Natural killer cell (primary cell): ENCODE results near the gene PTGS2. TPM values are rescaled to one million over a fixed set of nuclear protein-coding genes. Genes with fewer than 3 reads are reported as not detected.

Experiments
- ATAC-seq, 3 donors: fragments of 150-1000 bp in 2 of 3; fragments of 200-7000 bp in 1 of 3; cut with Tn5 transposase; 1 replicate in 1 of 3; 2 replicates in 2 of 3; pipeline ENCODE4 v1.10.0; 2021; ENCODE audit warnings: mild to moderate bottlenecking in 2 of 3, moderate library complexity in 2 of 3
- DNase-seq, 2 donors: peaks; one replicate each; pipeline versions ENCODE4 v3.0.0 to v3.0.0-alpha.2; 2013 to 2021; ENCODE audit warnings: mixed read lengths in 1 of 2
- H3K27ac ChIP-seq: one replicate; pipeline ENCODE4 v1.5.1; 2013; ENCODE audit warnings: mild to moderate bottlenecking, low read length
- H3K27me3 ChIP-seq: one replicate; pipeline ENCODE4 v1.6.1; 2013; ENCODE audit warnings: low read length; ENCODE audit not compliant: control insufficient read depth, insufficient read depth
- H3K36me3 ChIP-seq: one replicate; pipeline ENCODE4 v1.6.1; 2013; ENCODE audit warnings: low read length; ENCODE audit not compliant: control insufficient read depth, insufficient read depth
- H3K4me1 ChIP-seq: one replicate; pipeline ENCODE4 v1.6.1; 2013; ENCODE audit warnings: low read length; ENCODE audit not compliant: control insufficient read depth, insufficient read depth
- H3K4me3 ChIP-seq: one replicate; pipeline ENCODE4 v1.5.1; 2013; ENCODE audit warnings: low read length
- H3K9me3 ChIP-seq: one replicate; pipeline ENCODE4 v1.6.1; 2013; ENCODE audit warnings: low read length; ENCODE audit not compliant: control insufficient read depth, insufficient read depth
- H3K27ac Mint-ChIP-seq, 2 donors: one replicate each; pipeline ENCODE4 v1.8.0; 2022; ENCODE audit warnings: mild to moderate bottlenecking in 2 of 2, mixed read lengths in 2 of 2, moderate library complexity in 1 of 2
- H3K27me3 Mint-ChIP-seq, 2 donors: one replicate each; pipeline ENCODE4 v1.8.0; 2022; ENCODE audit warnings: low read depth in 2 of 2, mixed read lengths in 2 of 2
- H3K36me3 Mint-ChIP-seq: one replicate; pipeline ENCODE4 v1.8.0; 2022; ENCODE audit warnings: mixed read lengths
- H3K4me1 Mint-ChIP-seq, 2 donors: one replicate each; pipeline ENCODE4 v1.8.0; 2022; ENCODE audit warnings: mixed read lengths in 2 of 2
- H3K4me3 Mint-ChIP-seq: one replicate; pipeline ENCODE4 v1.8.0; 2022; ENCODE audit warnings: mild to moderate bottlenecking, moderate library complexity, mixed read lengths
- H3K9me3 Mint-ChIP-seq, 2 donors: one replicate each; pipeline ENCODE4 v1.8.0; 2022; ENCODE audit warnings: mixed read lengths in 2 of 2
- WGBS: methylation state at CpG from one replicate; pipeline ENCODE4 v1.1.7; 2013; ENCODE audit warnings: missing lambda C conversion rate; ENCODE audit not compliant: insufficient coverage; 5-methylcytosine and 5-hydroxymethylcytosine counted together
- intact Hi-C: fragments of 100-400 bp; cut with micrococcal nuclease; formaldehyde crosslinking; loops from one replicate; pipeline ENCODE4 v1.14.2; 2022
- total RNA-seq, 4 donors: library from RNA; stranded (reverse); fragments of 120-200 nt in 1 of 4; gene quantifications; one replicate each; pipeline versions ENCODE4 v1.2.3 to v1.2.4, GENCODE V29; 2013 to 2022
- TF ChIP-seq, protein P1 (sequence below): fragments of 200-600 bp; IDR thresholded peaks from one replicate; pipeline ENCODE4 v1.8.0; 2022; ENCODE audit warnings: antibody characterized with exemption

PTGS2 gene
- total RNA-seq, 3 donors from 2014 or later (not counting 1 experiment from before 2014, with no cell fraction given) = 4.0 to 32.8 (median 6.9) TPM

DNA sequence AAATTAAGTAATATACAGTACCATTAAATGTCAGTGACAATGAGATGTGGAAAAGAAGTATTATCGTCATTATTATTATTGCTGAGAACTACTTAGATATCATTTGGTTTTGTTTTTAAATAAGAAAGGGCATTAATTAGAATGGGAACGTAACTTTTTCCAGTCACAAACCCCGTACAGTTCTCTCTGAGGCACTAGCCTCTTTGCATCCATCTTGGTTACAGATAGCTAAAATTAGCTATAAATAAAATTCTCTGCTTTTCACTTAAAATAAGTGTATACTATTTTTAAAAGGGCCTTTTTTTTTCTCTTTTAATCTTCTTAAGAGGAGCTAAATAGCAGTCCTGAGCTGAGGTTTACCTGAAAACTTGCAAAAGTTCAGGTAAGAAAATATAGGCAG, 7.6 kb downstream of the PTGS2 start:
- Mint-ChIP-seq H3K4me3 (no peak overlapping the region), H3K27ac (no peak overlapping the region), H3K9me3 (peaks cover 0 to 8% of the 10 kb centered on the region in 2 donors), H3K36me3 (no peaks in the 10 kb centered on the region), H3K27me3 (no peaks in the 10 kb centered on the region), H3K4me1 (no peaks in the 10 kb centered on the region)
- intact Hi-C loops = no loop called here
- DNase-seq (no peak), ATAC-seq (no peak)
- TF ChIP-seq, protein P1, sequence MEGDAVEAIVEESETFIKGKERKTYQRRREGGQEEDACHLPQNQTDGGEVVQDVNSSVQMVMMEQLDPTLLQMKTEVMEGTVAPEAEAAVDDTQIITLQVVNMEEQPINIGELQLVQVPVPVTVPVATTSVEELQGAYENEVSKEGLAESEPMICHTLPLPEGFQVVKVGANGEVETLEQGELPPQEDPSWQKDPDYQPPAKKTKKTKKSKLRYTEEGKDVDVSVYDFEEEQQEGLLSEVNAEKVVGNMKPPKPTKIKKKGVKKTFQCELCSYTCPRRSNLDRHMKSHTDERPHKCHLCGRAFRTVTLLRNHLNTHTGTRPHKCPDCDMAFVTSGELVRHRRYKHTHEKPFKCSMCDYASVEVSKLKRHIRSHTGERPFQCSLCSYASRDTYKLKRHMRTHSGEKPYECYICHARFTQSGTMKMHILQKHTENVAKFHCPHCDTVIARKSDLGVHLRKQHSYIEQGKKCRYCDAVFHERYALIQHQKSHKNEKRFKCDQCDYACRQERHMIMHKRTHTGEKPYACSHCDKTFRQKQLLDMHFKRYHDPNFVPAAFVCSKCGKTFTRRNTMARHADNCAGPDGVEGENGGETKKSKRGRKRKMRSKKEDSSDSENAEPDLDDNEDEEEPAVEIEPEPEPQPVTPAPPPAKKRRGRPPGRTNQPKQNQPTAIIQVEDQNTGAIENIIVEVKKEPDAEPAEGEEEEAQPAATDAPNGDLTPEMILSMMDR = no peak
- H3K36me3 ChIP-seq = no peaks in the 10 kb centered on the region
- H3K27me3 ChIP-seq = no peaks in the 10 kb centered on the region
- no peaks in the 10 kb centered on the region for H3K4me1 ChIP-seq
- no peak overlapping the region for H3K27ac ChIP-seq
- no peaks in the 10 kb centered on the region for H3K9me3 ChIP-seq
- WGBS = 100% methylated on average over 1 of the region's 3 CpGs
- H3K4me3 ChIP-seq = no peak overlapping the region

DNA sequence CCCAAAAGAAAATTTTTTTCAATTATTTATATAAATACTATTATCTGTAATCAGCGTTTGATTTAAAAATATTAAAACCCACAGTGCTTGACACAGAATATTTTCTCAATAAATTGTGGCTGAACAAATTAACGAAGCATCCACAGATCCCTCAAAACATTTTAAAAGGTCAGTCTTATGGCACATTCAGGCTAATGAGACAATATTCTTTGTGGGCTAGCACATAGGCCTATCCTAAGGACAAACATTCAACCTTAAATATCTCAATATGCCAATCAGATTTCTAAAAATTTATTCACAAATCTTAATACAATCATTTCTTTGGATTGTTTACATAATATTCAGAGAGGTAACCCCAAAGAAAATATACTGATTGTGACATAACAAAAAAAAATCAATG, 8.1 kb downstream of the PTGS2 start:
- no peak for ATAC-seq
- Histone ChIP-seq H3K27me3 (no peaks in the 10 kb centered on the region), H3K4me1 (no peaks in the 10 kb centered on the region), H3K9me3 (no peaks in the 10 kb centered on the region), H3K36me3 (no peaks in the 10 kb centered on the region), H3K27ac (no peak overlapping the region), H3K4me3 (no peak overlapping the region)
- Mint-ChIP-seq H3K27me3 (no peaks in the 10 kb centered on the region), H3K27ac (no peak overlapping the region), H3K4me3 (no peak overlapping the region), H3K36me3 (no peaks in the 10 kb centered on the region), H3K9me3 (peaks cover 0 to 8% of the 10 kb centered on the region in 2 donors), H3K4me1 (no peaks in the 10 kb centered on the region)
- DNase-seq = no peak
- 83% methylated on average over 2 of the region's 2 CpGs for WGBS
- TF ChIP-seq, protein P1 = no peak
- intact Hi-C loops = no loop called here

DNA sequence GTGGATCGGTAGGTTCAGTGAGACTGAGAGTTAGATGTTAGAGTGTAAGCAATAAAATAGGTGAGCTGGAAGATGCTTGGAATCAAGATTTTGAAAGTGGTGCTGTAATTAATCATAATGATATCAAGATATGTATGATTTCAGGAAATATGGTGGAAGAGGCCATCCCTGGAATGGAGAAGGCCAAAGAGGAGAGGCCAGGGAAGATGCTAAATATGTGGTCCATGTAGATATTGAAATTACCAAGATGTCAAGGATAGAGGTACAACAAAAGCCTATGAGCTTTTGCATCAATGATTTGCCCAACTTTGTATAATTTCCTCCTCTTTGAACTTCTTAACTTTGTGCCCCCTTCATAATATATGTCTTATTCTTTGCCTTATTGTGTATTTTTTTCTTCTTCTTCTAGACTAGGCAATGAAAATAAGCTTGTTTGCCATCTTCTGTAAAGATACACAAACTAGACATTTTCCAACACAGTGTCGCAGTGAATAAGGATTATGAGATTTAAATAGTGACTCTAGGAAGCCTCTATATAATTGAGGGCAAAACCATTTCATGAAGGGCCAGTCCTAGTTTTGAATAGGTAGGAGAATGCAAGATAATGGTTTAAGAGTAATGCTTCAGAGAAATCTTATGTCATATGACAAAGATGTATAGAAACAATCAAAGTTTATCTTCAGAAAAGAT, 8.9 kb downstream of the PTGS2 start:
- DNase-seq (no peak), ATAC-seq (no peak)
- H3K9me3 ChIP-seq = no peaks in the 10 kb centered on the region
- intact Hi-C loops = no loop called here
- Mint-ChIP-seq H3K27ac (no peak overlapping the region), H3K4me3 (no peak overlapping the region), H3K4me1 (no peaks in the 10 kb centered on the region), H3K9me3 (peaks cover 0 to 8% of the 10 kb centered on the region in 2 donors), H3K36me3 (no peaks in the 10 kb centered on the region), H3K27me3 (no peaks in the 10 kb centered on the region)
- H3K27me3 ChIP-seq = no peaks in the 10 kb centered on the region
- TF ChIP-seq, protein P1 = no peak
- H3K4me1 ChIP-seq = no peaks in the 10 kb centered on the region
- WGBS = 97% methylated on average over 1 of the region's 2 CpGs
- no peaks in the 10 kb centered on the region for H3K36me3 ChIP-seq
- no peak overlapping the region for H3K4me3 ChIP-seq
- no peak overlapping the region for H3K27ac ChIP-seq
